ENCODE data around the gene SPIRE1.
A peak's percentile ranks its signal among the peaks of the same experiment; 100 is the strongest.

SPIRE1 gene

DNA sequence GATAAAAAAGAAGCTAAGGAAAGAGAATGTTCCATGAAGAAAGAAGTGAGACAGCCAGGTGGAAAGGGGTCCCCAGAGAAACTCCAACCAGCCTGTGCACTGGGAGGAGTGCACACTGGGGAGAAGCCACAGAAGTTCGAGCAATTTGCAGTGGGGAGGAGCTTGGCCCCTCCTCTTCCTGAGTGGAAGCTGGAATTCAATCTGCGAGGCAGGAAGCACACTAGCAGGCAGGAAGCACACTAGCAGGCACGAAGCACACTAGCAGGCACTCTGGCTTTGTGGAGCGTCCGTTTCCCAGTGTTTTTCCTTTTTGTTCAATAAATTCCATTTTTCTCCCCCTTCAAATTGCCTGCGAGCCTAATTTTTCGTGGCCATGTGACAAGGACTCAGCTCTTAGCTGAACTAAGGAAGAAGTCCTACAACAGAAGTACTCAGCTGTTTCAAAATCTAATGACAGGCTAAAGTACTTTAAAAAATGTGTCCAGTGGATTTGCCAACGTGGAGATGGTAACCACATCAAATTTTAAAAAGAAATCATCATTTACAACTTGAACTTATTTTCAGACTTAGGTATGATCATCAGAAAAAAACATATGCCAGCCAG lies 21.4 kb upstream of the SPIRE1 start:
- TF ChIP-seq, protein P1, sequence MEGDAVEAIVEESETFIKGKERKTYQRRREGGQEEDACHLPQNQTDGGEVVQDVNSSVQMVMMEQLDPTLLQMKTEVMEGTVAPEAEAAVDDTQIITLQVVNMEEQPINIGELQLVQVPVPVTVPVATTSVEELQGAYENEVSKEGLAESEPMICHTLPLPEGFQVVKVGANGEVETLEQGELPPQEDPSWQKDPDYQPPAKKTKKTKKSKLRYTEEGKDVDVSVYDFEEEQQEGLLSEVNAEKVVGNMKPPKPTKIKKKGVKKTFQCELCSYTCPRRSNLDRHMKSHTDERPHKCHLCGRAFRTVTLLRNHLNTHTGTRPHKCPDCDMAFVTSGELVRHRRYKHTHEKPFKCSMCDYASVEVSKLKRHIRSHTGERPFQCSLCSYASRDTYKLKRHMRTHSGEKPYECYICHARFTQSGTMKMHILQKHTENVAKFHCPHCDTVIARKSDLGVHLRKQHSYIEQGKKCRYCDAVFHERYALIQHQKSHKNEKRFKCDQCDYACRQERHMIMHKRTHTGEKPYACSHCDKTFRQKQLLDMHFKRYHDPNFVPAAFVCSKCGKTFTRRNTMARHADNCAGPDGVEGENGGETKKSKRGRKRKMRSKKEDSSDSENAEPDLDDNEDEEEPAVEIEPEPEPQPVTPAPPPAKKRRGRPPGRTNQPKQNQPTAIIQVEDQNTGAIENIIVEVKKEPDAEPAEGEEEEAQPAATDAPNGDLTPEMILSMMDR (IDR thresholded peaks at IDR 0.05), result no peak
- Histone ChIP-seq H3K27ac (peak overlapping the region; percentile 77 to 80), H3K36me3 (peaks cover 3 to 37% (median 4%) of the 10 kb centered on the region in 3 donors), H3K4me3 (peak overlapping the region; percentile 33 to 48), H3K9me3 (no peaks in the 10 kb centered on the region), H3K27me3 (no peaks in the 10 kb centered on the region), H3K4me1 (peaks cover 0 to 13% (median 3%) of the 10 kb centered on the region in 4 donors)
- intact Hi-C loops (cut with DNase I; ENCODE audit: low total_unique reads), result no loop called here
- peak; percentile 65 to 83 for DNase-seq

DNA sequence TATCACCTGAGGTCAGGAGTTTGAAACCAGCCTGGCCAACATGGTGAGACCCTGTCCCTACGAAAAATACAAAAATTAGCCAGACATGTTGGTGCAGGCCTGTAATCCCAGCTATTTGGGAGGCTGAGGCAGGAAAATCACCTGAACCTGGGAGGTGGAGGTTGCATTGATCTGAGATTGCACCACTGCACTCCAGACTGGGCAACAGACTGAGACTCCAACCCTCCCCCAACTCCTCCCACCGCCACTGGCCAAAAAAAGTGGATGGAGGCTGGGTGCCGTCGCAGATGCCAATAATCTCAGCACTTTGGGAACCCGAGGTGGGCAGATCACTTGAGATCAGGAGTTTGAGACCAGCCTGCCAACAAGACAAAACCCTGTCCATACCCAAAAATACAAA lies 10.1 kb upstream of the SPIRE1 start:
- intact Hi-C loops (cut with DNase I; ENCODE audit: low total_unique reads), result no loop called here
- Histone ChIP-seq H3K9me3 (no peaks in the 10 kb centered on the region), H3K4me1 (no peaks in the 10 kb centered on the region), H3K36me3 (peaks cover 0 to 11% (median 10%) of the 10 kb centered on the region in 3 donors), H3K4me3 (no peak overlapping the region), H3K27me3 (no peaks in the 10 kb centered on the region), H3K27ac (no peak overlapping the region)
- DNase-seq, result no peak
- TF ChIP-seq, protein P1 (IDR thresholded peaks at IDR 0.05), result no peak

DNA sequence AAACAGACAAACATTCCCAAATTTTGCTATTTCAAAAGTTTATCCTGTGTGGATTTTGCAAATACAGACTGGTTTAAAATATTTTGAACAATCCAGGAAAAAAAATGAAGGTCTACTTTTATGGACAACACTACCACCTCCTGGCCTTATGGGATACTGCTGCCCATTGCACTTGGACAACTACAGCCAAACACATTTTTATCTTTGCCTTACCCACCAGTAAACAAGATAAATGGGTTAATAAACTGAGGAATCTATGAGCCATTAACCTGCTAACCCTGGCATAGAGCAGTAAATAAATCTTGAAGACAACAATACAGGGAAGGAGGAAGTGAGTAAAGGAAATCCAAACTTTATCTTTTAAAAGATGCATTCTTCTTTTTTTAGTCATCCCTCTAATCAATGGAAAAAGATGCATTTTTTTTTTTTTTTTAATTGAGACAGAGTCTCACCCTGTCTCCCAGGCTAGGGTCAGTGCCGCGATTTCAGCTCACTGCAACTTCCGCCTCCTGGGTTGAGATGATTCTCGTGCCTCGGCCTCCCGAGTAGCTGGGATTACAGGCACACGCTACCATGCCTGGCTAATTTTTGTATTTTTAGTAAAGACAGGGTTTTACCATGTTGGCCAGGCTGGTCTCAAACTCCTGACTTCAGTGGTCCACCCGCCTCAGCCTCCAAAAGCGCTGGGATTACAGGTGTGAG lies 2.1 kb upstream of the SPIRE1 start:
- Histone ChIP-seq H3K4me1 (peaks cover 0 to 13% (median 4%) of the 10 kb centered on the region in 4 donors), H3K9me3 (no peaks in the 10 kb centered on the region), H3K27ac (no peak overlapping the region), H3K4me3 (no peak overlapping the region), H3K36me3 (peaks cover 0 to 8% (median 0%) of the 10 kb centered on the region in 3 donors), H3K27me3 (no peaks in the 10 kb centered on the region)
- DNase-seq, result peak in 1 of 2 donors; percentile 58
- TF ChIP-seq, protein P1 (IDR thresholded peaks at IDR 0.05), result peak; percentile 91 to 94
- intact Hi-C loops (cut with DNase I; ENCODE audit: low total_unique reads), result loop anchor here (2.0 to 10.0 kb wide), 3 partner anchors 253 to 385 kb away; partner anchors contain the start of gene PRELID3A

DNA sequence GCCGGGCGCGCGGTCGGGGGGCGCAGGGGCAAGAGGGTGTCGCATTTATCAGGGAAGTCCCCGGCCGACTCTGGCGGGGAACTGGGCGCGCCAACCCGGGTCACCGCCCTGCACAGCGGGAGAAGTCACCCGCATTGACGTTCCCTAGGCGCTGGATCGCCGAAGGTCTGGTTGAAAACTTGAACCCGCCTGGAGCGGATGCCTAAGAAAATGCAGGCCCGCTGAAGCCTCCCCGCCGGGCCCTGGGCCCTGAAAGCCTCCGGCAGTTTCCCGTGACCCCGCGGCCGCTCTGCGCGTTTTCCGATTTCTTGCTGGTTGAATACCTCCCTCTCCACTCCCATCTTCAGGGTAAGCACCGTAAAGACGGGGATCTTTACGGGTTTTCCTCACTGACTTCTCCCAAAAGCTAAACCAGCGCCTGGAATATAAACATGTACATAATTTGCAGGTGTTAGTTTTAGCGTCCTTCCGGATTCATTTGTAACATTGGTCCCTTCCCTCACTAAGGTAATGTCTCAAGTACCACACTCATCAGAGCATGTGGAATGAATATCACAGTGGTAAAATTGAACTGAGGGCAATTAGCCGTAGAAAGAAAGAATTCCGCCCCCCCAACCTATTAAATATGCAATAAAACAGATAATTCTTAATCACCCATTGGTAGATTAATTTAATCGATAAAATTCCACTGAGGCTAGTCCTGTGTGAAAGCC lies 675 bp upstream of the SPIRE1 start:
- Histone ChIP-seq H3K36me3 (peaks cover 0 to 8% (median 0%) of the 10 kb centered on the region in 3 donors), H3K9me3 (no peaks in the 10 kb centered on the region), H3K4me1 (peaks cover 0 to 15% (median 6%) of the 10 kb centered on the region in 4 donors), H3K4me3 (peak overlapping the region; percentile 77 to 83), H3K27me3 (no peaks in the 10 kb centered on the region), H3K27ac (peak overlapping the region; percentile 97 to 99)
- peak; percentile 31 to 74 for DNase-seq
- intact Hi-C loops (cut with DNase I; ENCODE audit: low total_unique reads), result loop anchor here (5.0 to 10.0 kb wide), 2 partner anchors 251 to 384 kb away; partner anchors contain the start of gene PRELID3A
- TF ChIP-seq, protein P1 (IDR thresholded peaks at IDR 0.05), result no peak

DNA sequence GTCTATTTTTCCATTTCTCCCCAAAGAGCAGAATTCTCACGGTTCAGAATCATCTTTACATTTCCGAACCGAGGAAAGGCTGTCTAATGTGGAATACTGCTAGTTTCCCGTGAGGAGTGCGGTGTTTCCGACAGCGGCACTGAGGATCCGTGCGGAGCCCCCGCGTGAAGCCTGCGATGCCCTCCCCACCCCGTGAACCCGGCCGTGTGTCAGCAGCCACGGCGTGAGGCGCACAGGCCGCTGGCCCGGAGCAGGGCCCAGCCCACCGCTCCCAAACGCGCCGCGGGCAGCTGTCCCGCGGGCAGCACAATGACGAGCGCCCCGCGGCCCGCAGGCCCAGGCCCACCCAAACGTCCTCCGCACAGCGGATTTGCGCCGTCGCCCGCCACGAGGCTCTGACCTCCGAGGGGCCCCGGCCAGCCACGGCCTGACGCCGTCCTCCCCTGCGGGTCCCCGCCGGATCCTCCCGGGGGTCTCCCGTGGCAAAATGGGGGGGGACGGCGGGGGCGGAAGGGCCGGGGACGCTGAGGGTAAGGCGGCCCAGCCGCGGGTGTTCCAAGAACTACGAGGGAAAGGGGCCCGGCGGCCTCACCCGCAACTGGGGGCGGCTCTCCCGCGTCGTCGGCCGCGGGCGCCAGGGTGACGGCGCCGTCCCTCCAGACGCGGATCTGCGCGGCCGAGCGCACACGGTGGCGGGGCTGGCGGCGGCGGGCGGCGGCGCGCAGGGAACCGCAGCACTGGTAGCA lies 796 bp downstream of the SPIRE1 start:
- DNase-seq, result peak; percentile 36 to 74
- TF ChIP-seq, protein P1 (IDR thresholded peaks at IDR 0.05), result no peak

More for the DNA sequence above, 796 bp downstream of the SPIRE1 start:
- Histone ChIP-seq H3K4me3 (peak overlapping the region; percentile 77 to 83), H3K36me3 (peaks cover 0 to 8% (median 0%) of the 10 kb centered on the region in 3 donors), H3K27me3 (no peaks in the 10 kb centered on the region), H3K9me3 (no peaks in the 10 kb centered on the region), H3K27ac (peak overlapping the region; percentile 97 to 99), H3K4me1 (peaks cover 0 to 29% (median 15%) of the 10 kb centered on the region in 4 donors)
- intact Hi-C loops (cut with DNase I; ENCODE audit: low total_unique reads), result loop anchor here (5.0 to 10.0 kb wide), 2 partner anchors 250 to 382 kb away; partner anchors contain the start of gene PRELID3A

All from tibial artery (tissue), 4 donors.